GM12872 (cell line): ENCODE measurements around the gene SLC26A4.

Experiments used
- TF ChIP-seq, protein P1 (sequence below): IDR thresholded peaks from 3 replicates; pipeline ENCODE4 v1.5.1; 2011; ENCODE audit warnings: low read depth, mild to moderate bottlenecking, low read length, moderate library complexity; ENCODE audit not compliant: insufficient read depth

Gene SLC26A4

DNA sequence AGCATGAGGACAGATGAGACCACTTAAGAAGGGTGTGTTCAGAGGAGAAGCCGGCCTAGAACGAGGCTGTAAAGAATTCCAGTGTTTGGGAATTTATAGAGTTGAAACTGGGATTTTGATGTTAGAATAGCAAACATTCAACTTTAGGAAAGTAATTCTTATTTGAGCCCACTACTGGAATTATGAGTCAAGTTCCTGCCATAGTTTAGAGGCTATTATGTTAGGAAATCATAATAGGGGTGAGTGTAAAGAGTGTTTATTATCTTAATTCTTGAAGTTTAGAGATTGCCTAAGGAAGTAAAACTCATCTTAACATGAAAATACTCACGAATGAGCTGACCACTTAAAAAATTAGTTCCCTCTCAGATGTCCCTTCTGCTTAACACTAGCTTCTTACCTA is 85.4 kb downstream of the SLC26A4 start:
- TF ChIP-seq, protein P1, sequence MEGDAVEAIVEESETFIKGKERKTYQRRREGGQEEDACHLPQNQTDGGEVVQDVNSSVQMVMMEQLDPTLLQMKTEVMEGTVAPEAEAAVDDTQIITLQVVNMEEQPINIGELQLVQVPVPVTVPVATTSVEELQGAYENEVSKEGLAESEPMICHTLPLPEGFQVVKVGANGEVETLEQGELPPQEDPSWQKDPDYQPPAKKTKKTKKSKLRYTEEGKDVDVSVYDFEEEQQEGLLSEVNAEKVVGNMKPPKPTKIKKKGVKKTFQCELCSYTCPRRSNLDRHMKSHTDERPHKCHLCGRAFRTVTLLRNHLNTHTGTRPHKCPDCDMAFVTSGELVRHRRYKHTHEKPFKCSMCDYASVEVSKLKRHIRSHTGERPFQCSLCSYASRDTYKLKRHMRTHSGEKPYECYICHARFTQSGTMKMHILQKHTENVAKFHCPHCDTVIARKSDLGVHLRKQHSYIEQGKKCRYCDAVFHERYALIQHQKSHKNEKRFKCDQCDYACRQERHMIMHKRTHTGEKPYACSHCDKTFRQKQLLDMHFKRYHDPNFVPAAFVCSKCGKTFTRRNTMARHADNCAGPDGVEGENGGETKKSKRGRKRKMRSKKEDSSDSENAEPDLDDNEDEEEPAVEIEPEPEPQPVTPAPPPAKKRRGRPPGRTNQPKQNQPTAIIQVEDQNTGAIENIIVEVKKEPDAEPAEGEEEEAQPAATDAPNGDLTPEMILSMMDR, result no peak

GRCh38 chr7:107751113-107751512 is 90.5 kb downstream of the SLC26A4 start:
- TF ChIP-seq, protein P1, result no peak

DNA sequence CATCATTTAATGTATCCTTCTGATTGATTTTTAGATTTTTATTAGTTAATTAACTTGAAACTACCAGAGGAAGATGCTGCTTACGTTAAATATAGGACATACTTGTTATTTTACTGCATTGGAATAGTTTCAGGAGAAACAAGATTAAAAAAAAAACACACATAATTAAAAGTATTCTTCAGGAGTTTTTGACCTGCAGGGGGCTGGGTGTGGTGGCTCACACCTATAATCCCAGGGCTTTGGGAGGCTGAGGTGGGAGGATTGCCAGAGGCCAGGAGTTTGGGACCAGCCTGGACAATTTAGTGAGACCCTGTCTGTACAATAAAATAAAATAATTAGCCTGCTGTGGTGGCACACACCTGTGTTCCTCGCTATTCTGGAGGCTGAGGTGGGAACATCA is 94.0 kb downstream of the SLC26A4 start:
- TF ChIP-seq, protein P1, result no peak

DNA sequence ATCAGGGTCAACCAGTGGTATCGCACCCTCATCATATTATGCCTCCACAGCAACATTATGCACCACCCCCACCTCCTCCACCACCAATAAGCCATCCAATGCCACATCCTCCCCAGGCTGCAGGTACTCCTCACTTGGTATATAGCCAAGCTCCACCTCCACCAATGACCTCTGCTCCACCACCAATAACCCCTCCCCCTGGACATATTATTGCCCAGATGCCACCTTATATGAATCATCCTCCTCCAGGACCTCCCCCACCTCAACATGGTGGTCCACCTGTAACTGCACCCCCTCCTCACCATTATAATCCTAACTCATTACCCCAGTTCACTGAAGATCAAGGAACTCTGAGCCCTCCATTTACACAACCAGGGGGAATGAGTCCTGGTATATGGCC is 98.0 kb downstream of the SLC26A4 start:
- TF ChIP-seq, protein P1, result no peak

- TF ChIP-seq, protein P1, result no peak
Observed at GRCh38 chr7:107767391-107767790, 106.8 kb downstream of the SLC26A4 start.
